ENCODE data around the gene BPIFA3.

- TF ChIP-seq CTCF (conservative IDR thresholded peaks at IDR 0.05) (peak; percentile 83), ZFX (IDR thresholded peaks at IDR 0.05) (no peak)
Measured at GRCh38 chr20:33211817-33212424, 5.2 kb upstream of the BPIFA3 start.
